OCI-LY3 (cell line): ENCODE data around the gene THRB.

Experiments used
- CTCF ChIP-seq: fragments of 200-600, 300-600 bp; sonication (generic); IDR thresholded peaks from 2 replicates; pipeline ENCODE4 v1.5.1; 2014; ENCODE audit warnings: antibody characterized with exemption, low read length, low read depth
- EZH2phosphoT487 ChIP-seq: fragments of 200-600 bp; shearing (Covaris generic); IDR thresholded peaks from 2 replicates; pipeline ENCODE4 v1.6.1; 2018; ENCODE audit warnings: antibody characterized with exemption, mixed run types, low read depth

- no peak for TF ChIP-seq CTCF
- TF ChIP-seq EZH2phosphoT487, result no peak
Observed at GRCh38 chr3:24139463-24140412, 354.9 kb downstream of the THRB start.
